Uterus (tissue), 4 donors: Measurements from ENCODE around the gene ATP6V1B1. TPM values are rescaled to one million over a fixed set of nuclear protein-coding genes. Genes with fewer than 3 reads are reported as not detected.

Experiments
- DNase-seq, 2 donors: peaks; one replicate each; pipeline ENCODE4 v3.0.0-alpha.2; 2019 to 2020
- H3K27ac ChIP-seq, 2 donors: fragments of 200-600 bp; sonication (generic); 1 replicate in 1 of 2; 2 replicates in 1 of 2; pipeline ENCODE4 v1.5.1; 2016 to 2018
- H3K27me3 ChIP-seq, 2 donors: fragments of 200-600 bp; sonication (generic); one replicate each; pipeline ENCODE4 v1.5.1; 2018 to 2019; ENCODE audit warnings: control low read depth in 1 of 2
- H3K36me3 ChIP-seq, 2 donors: fragments of 200-600 bp; sonication (generic); one replicate each; pipeline ENCODE4 v1.5.1; 2019; ENCODE audit warnings: control low read depth in 1 of 2
- H3K4me1 ChIP-seq, 2 donors: fragments of 200-600 bp; sonication (generic); one replicate each; pipeline ENCODE4 v1.5.1; 2018 to 2019; ENCODE audit warnings: control low read depth in 1 of 2
- H3K4me3 ChIP-seq, 2 donors: fragments of 200-600 bp; sonication (generic); 1 replicate in 1 of 2; 2 replicates in 1 of 2; pipeline ENCODE4 v1.5.1; 2018 to 2019; ENCODE audit warnings: mild to moderate bottlenecking in 1 of 2
- H3K9me3 ChIP-seq, 2 donors: fragments of 200-600 bp; sonication (generic); one replicate each; pipeline ENCODE4 v1.5.1; 2019; ENCODE audit warnings: control low read depth in 1 of 2
- POLR2A ChIP-seq, 2 donors: fragments of 450-650 bp; IDR thresholded peaks; one replicate each; pipeline ENCODE4 v1.6.1; 2016; ENCODE audit warnings: antibody characterized with exemption in 2 of 2, mild to moderate bottlenecking in 1 of 2, moderate library complexity in 1 of 2
- intact Hi-C: fragments of 100-400 bp; cut with DNase I; formaldehyde crosslinking; loops from one replicate; pipeline ENCODE4 v1.15.1; 2023; ENCODE audit warnings: low total_unique reads
- total RNA-seq, 4 donors: library from RNA; depleted of rRNA in 3 of 4; stranded (reverse); fragments of >200 nt in 3 of 4; gene quantifications; one replicate each; pipeline versions ENCODE4 v1.1.0 to v1.2.4, GENCODE V29; 2014 to 2023
- TF ChIP-seq, protein P1 (sequence below), 4 experiments: fragments of 200-600 bp in 2 of 4; fragments of 450-650 bp in 2 of 4; sonication (generic) in 2 of 4; IDR thresholded peaks; one replicate each; pipeline ENCODE4 v1.5.1; 2016 to 2019; ENCODE audit warnings: antibody characterized with exemption in 4 of 4, mild to moderate bottlenecking in 2 of 4, moderate library complexity in 1 of 4
- donor health status: DM: yes; HTN: yes; CAD: no.

Gene ATP6V1B1
- total RNA-seq, 4 donors from 2014 or later: 3.4 to 3.7 TPM; not detected in 2

DNA sequence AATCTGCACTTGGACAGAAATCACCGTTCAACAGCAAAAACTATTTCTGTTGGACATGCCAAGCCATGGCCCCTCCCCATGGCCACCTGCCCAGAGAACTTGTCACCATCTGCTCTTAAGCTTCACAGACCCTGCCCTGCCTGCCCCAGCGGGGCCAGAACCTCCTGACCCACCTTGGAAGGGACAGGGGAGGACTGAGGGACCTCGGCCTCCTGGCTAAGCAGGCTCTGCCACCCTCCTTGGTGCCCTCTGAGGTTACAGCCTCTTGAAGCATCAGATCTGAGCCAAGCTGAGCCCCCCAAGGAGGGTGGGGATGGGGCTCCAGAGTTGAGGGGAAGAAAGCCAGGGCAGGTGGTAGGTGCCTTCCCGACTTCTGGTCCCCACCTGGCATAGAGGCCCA lies 52.5 kb downstream of the ATP6V1B1 start:
- no peaks in the 10 kb centered on the region for H3K36me3 ChIP-seq
- intact Hi-C loops: no loop called here
- no peak overlapping the region for H3K27ac ChIP-seq
- H3K27me3 ChIP-seq: no peaks in the 10 kb centered on the region
- H3K9me3 ChIP-seq: no peaks in the 10 kb centered on the region
- H3K4me1 ChIP-seq: peaks cover 0 to 8% of the 10 kb centered on the region in 2 donors
- DNase-seq: peak in 1 of 2 donors; percentile 22
- no peak overlapping the region for H3K4me3 ChIP-seq
- TF ChIP-seq POLR2A (IDR thresholded peaks at IDR 0.05): no peak
- TF ChIP-seq, protein P1, sequence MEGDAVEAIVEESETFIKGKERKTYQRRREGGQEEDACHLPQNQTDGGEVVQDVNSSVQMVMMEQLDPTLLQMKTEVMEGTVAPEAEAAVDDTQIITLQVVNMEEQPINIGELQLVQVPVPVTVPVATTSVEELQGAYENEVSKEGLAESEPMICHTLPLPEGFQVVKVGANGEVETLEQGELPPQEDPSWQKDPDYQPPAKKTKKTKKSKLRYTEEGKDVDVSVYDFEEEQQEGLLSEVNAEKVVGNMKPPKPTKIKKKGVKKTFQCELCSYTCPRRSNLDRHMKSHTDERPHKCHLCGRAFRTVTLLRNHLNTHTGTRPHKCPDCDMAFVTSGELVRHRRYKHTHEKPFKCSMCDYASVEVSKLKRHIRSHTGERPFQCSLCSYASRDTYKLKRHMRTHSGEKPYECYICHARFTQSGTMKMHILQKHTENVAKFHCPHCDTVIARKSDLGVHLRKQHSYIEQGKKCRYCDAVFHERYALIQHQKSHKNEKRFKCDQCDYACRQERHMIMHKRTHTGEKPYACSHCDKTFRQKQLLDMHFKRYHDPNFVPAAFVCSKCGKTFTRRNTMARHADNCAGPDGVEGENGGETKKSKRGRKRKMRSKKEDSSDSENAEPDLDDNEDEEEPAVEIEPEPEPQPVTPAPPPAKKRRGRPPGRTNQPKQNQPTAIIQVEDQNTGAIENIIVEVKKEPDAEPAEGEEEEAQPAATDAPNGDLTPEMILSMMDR (IDR thresholded peaks at IDR 0.05): no peak

- Histone ChIP-seq H3K4me3 (no peak overlapping the region), H3K27me3 (no peaks in the 10 kb centered on the region), H3K27ac (no peak overlapping the region), H3K4me1 (peaks cover 0 to 17% of the 10 kb centered on the region in 2 donors), H3K9me3 (no peaks in the 10 kb centered on the region), H3K36me3 (no peaks in the 10 kb centered on the region)
- intact Hi-C loops: no loop called here
- peak in 1 of 2 donors; percentile 11 for DNase-seq
- TF ChIP-seq POLR2A (IDR thresholded peaks at IDR 0.05): no peak
- TF ChIP-seq, protein P1 (IDR thresholded peaks at IDR 0.05): no peak
Observed at GRCh38 chr2:70988726-70989648, 53.3 kb downstream of the ATP6V1B1 start.

- Histone ChIP-seq H3K9me3 (no peaks in the 10 kb centered on the region), H3K4me1 (peaks cover 0 to 17% of the 10 kb centered on the region in 2 donors), H3K4me3 (no peak overlapping the region), H3K27ac (no peak overlapping the region), H3K36me3 (no peaks in the 10 kb centered on the region), H3K27me3 (no peaks in the 10 kb centered on the region)
- TF ChIP-seq POLR2A (IDR thresholded peaks at IDR 0.05): no peak
- TF ChIP-seq, protein P1 (IDR thresholded peaks at IDR 0.05): no peak
- peak in 1 of 2 donors; percentile 5 for DNase-seq
- intact Hi-C loops: no loop called here
Observed at GRCh38 chr2:70990216-70990615, 54.5 kb downstream of the ATP6V1B1 start.

GRCh38 chr2:70991142-70991541 lies 55.4 kb downstream of the ATP6V1B1 start:
- Histone ChIP-seq H3K27ac (no peak overlapping the region), H3K9me3 (no peaks in the 10 kb centered on the region), H3K36me3 (no peaks in the 10 kb centered on the region), H3K4me1 (peaks cover 0 to 17% of the 10 kb centered on the region in 2 donors), H3K4me3 (no peak overlapping the region), H3K27me3 (no peaks in the 10 kb centered on the region)
- DNase-seq: peak in 1 of 2 donors; percentile 5
- intact Hi-C loops: no loop called here
- TF ChIP-seq, protein P1 (IDR thresholded peaks at IDR 0.05): no peak
- no peak for TF ChIP-seq POLR2A (IDR thresholded peaks at IDR 0.05)

- DNase-seq: peak in 1 of 2 donors; percentile 6
- intact Hi-C loops: no loop called here
- Histone ChIP-seq H3K4me1 (peaks cover 0 to 17% of the 10 kb centered on the region in 2 donors), H3K4me3 (no peak overlapping the region), H3K27me3 (no peaks in the 10 kb centered on the region), H3K9me3 (no peaks in the 10 kb centered on the region), H3K36me3 (no peaks in the 10 kb centered on the region), H3K27ac (no peak overlapping the region)
- TF ChIP-seq POLR2A (IDR thresholded peaks at IDR 0.05): no peak
- TF ChIP-seq, protein P1 (IDR thresholded peaks at IDR 0.05): no peak
Observed at GRCh38 chr2:70991742-70992141, 56.0 kb downstream of the ATP6V1B1 start.
